ENCODE measurements around the gene CTNND1. TPM values are rescaled to one million over a fixed set of nuclear protein-coding genes. Genes with fewer than 3 reads are reported as not detected.

Gene CTNND1
- total and polyA plus RNA-seq, 2 of the 8 experiments (the other 6 are each of a cell fraction or from before 2014, with no cell fraction given) = 91.9 to 164 TPM

DNA sequence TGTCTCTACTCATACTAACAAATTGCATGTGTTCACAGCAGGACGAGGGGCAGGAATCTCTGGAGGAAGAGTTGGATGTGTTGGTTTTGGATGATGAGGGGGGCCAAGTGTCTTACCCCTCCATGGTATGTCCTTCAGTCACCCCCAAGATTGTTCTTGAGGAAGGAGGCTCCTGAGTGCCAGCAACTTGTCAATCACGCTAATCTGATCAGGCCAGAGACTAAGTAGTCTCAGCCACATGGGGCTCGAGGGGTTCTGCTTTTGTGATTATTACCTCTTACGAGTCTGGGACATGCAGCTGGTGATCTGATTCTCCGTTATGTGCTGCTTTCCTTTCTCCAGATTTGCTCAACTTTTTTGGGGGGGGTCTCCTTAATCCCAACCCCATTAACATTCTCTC, 54.3 kb downstream of the CTNND1 start (continued):
- TF ChIP-seq CHD7 (IDR thresholded peaks at IDR 0.05; ENCODE audit: insufficient replicate concordance, low read length) = no peak
- TF ChIP-seq EP300 (IDR thresholded peaks at IDR 0.05; ENCODE audit: borderline replicate concordance in 1 of 2, low read depth in 2 of 2, low read length in 2 of 2) = no peak
- no peak for TF ChIP-seq CTBP2 (IDR thresholded peaks at IDR 0.05; ENCODE audit: borderline replicate concordance, insufficient read depth, insufficient read length, low read length)
- no peak for TF ChIP-seq CREB1 (IDR thresholded peaks at IDR 0.05)
- TF ChIP-seq POLR2AphosphoS5 (IDR thresholded peaks at IDR 0.05; ENCODE audit: low read depth, low read length) = no peak
